K562 (cell line): ENCODE data around the gene PILRA. TPM values are rescaled to one million over a fixed set of nuclear protein-coding genes. Genes with fewer than 3 reads are reported as not detected.

Experiments used
- AFF1 ChIP-seq, 2 experiments: fragments of 450-650 bp; IDR thresholded peaks; 2 replicates each; pipeline ENCODE4 v1.6.1; 2018; ENCODE audit warnings: mild to moderate bottlenecking in 2 of 2, low read depth in 1 of 2; ENCODE audit not compliant: partially characterized antibody in 2 of 2
- ATF4 ChIP-seq: fragments of 450-650 bp; formaldehyde crosslinking; IDR thresholded peaks from 2 replicates; pipeline ENCODE4 v1.4.0; 2022; ENCODE audit warnings: mild to moderate bottlenecking, moderate library complexity
- CBX3 ChIP-seq, 2 experiments: IDR thresholded peaks; 1 replicate in 1 of 2; 2 replicates in 1 of 2; pipeline ENCODE4 v1.6.1; 2012; ENCODE audit warnings: inconsistent platforms in 2 of 2, low read length in 2 of 2, borderline replicate concordance in 1 of 2, control low read depth in 1 of 2
- CREBBP ChIP-seq: IDR thresholded peaks from one replicate; pipeline ENCODE4 v1.6.1; 2012; ENCODE audit warnings: low read depth, mild to moderate bottlenecking, control low read depth, inconsistent platforms, low read length
- EGR1 ChIP-seq: fragments of 450-650 bp; conservative IDR thresholded peaks from 2 replicates; pipeline ENCODE4 v1.6.1; 2017; ENCODE audit warnings: mild to moderate bottlenecking
- HDAC1 ChIP-seq, 2 experiments: fragments of 450-650 bp; IDR thresholded peaks; 2 replicates each; pipeline ENCODE4 v1.6.1; 2016 to 2017; ENCODE audit warnings: inconsistent platforms in 1 of 2, mild to moderate bottlenecking in 1 of 2, moderate library complexity in 1 of 2
- JUND ChIP-seq, 2 experiments: IDR thresholded peaks; 2 replicates in 1 of 2; 3 replicates in 1 of 2; pipeline ENCODE4 v1.6.1; 2011; ENCODE audit warnings: borderline replicate concordance in 2 of 2, low read depth in 2 of 2, low read length in 2 of 2, improper control_type of control experiment in 1 of 2, missing biosample characterization in 1 of 2, missing genetic modification characterization in 1 of 2, missing genetic modification reagents in 1 of 2
- MAZ ChIP-seq, 2 experiments: fragments of 450-650 bp in 1 of 2; sonication (generic) in 1 of 2; formaldehyde crosslinking; IDR thresholded peaks in 1 of 2; conservative IDR thresholded peaks in 1 of 2; 2 replicates each; pipeline versions ENCODE4 v1.4.0 to v1.5.0; 2020; ENCODE audit warnings: mild to moderate bottlenecking in 1 of 2, missing genetic modification reagents in 1 of 2
- MXI1 ChIP-seq: IDR thresholded peaks from 2 replicates; pipeline ENCODE4 v1.6.1; 2011; ENCODE audit warnings: low read depth, mild to moderate bottlenecking, improper control_type of control experiment, low read length
- NUFIP1 ChIP-seq: fragments of 450-650 bp; IDR thresholded peaks from 2 replicates; pipeline ENCODE4 v1.6.1; 2018; ENCODE audit not compliant: partially characterized antibody
- PKNOX1 ChIP-seq: fragments of 450-650 bp; IDR thresholded peaks from 2 replicates; pipeline ENCODE4 v1.6.1; 2016
- RBM15 ChIP-seq: fragments of 200-400 bp; formaldehyde crosslinking; IDR thresholded peaks from 2 replicates; pipeline ENCODE4 v1.6.1; 2018; ENCODE audit warnings: mild to moderate bottlenecking, low read length, moderate library complexity; ENCODE audit not compliant: insufficient read depth
- ZBTB8A ChIP-seq: fragments of 450-650 bp; IDR thresholded peaks from 2 replicates; pipeline ENCODE4 v1.6.1; 2018; ENCODE audit warnings: mild to moderate bottlenecking, moderate library complexity; ENCODE audit not compliant: partially characterized antibody
- ZBTB9 ChIP-seq: fragments of 450-650 bp; formaldehyde crosslinking; IDR thresholded peaks from 2 replicates; pipeline ENCODE4 v1.4.0; 2020; ENCODE audit warnings: mild to moderate bottlenecking, moderate library complexity
- ZNF384 ChIP-seq: IDR thresholded peaks from 2 replicates; pipeline ENCODE4 v1.6.1; 2012; ENCODE audit warnings: low read depth, low read length, improper control_type of control experiment
- ZNF57 ChIP-seq: fragments of 450-650 bp; formaldehyde crosslinking; IDR thresholded peaks from 2 replicates; pipeline ENCODE4 v1.4.0; 2020; ENCODE audit warnings: mild to moderate bottlenecking, moderate library complexity
- ZNF830 ChIP-seq: fragments of 250-450 bp; sonication (Bioruptor Pico); IDR thresholded peaks from 2 replicates; pipeline ENCODE4 v1.5.0; 2021; ENCODE audit warnings: mild to moderate bottlenecking
- polyA plus RNA-seq, 8 experiments: library from polyadenylated mRNA; depleted of rRNA in 4 of 8; stranded (reverse) in 5 of 8; unstranded in 3 of 8; fragments of >200 nt; fragmentation: Nextera tagmentation in 2 of 8; fragmentation: Illumina TruSeq in 1 of 8; extraction: Ambion mirVana in 2 of 8; extraction: Trizol in 1 of 8; gene quantifications; 2 replicates each; pipeline versions ENCODE4 v1.2.1 to v1.2.3, GENCODE V29; 2011 to 2014; ENCODE audit warnings: inconsistent platforms in 1 of 8, missing spikeins in 1 of 8
- total RNA-seq, 7 experiments: library from RNA; depleted of rRNA in 6 of 7; stranded (reverse); fragments of >200 nt in 6 of 7; fragmentation: Illumina TruSeq in 2 of 7; extraction: Trizol in 2 of 7; gene quantifications; 2 replicates each; pipeline versions ENCODE4 v1.2.1 to v1.2.3, GENCODE V29; 2011 to 2021; ENCODE audit warnings: low replicate concordance in 1 of 7

The PILRA gene
- total and polyA plus RNA-seq, 9 of the 15 experiments (the other 6 are each of a cell fraction or from before 2014, with no cell fraction given): 0.13 to 1.8 (median 0.62) TPM

- TF ChIP-seq ATF4 (CRISPR knock-in tag) (no peak; the same call in 1 of the 2 replicates), EGR1 (peak; percentile 87), ZNF384 (0 out of 2 replicates have a peak, but pooled peaks have one; percentile 4), RBM15 (no peak), CBX3 (IDR thresholded peaks at IDR 0.05; ENCODE audit: borderline replicate concordance in 1 of 2, low read length in 2 of 2) (0 out of 3 replicates have a peak, but pooled peaks of 1 of the 2 experiments have one; percentile 17), CREBBP (no peak), AFF1 (IDR thresholded peaks at IDR 0.05; ENCODE audit: low read depth in 1 of 2, partially characterized antibody in 2 of 2) (peak in 1 of 2 experiments; percentile 67), ZNF830 (no peak), JUND (IDR thresholded peaks at IDR 0.05; ENCODE audit: borderline replicate concordance, low read depth, low read length) (peak; percentile 81), JUND (tag; IDR thresholded peaks at IDR 0.05; ENCODE audit: borderline replicate concordance, low read depth, low read length) (peak; percentile 4; the same call in 1 of the 3 replicates), HDAC1 (IDR thresholded peaks at IDR 0.05) (peak in 1 of 2 experiments; percentile 44; a peak in 1 of 4 replicates), MXI1 (peak; percentile 87), NUFIP1 (no peak), PKNOX1 (peak; percentile 46; the same call in 1 of the 2 replicates), ZNF57 (no peak), ZBTB9 (no peak), ZBTB8A (no peak), MAZ (CRISPR knock-in tag; conservative IDR thresholded peaks at IDR 0.05 in 1 of 2, IDR thresholded peaks at IDR 0.05 in 1 of 2) (peak; percentile 95 to 98)
Measured at GRCh38 chr7:100428967-100429636, 55.8 kb downstream of the PILRA start (continued).
